Fibroblast of the aortic adventitia (primary cell): ENCODE measurements around the gene WNT11. TPM values are rescaled to one million over a fixed set of nuclear protein-coding genes. Genes with fewer than 3 reads are reported as not detected.
A peak's percentile ranks its signal among the peaks of the same experiment; 100 is the strongest.

ENCODE experiments used
- DNase-seq: peaks from one replicate; pipeline ENCODE4 v3.0.0-alpha.2; 2010; ENCODE audit warnings: low read depth
- H3K4me3 ChIP-seq: 2 replicates; pipeline ENCODE4 v1.5.1; 2011; ENCODE audit warnings: low read depth, mild to moderate bottlenecking, control low read depth, low read length, moderate library complexity
- CTCF ChIP-seq: IDR thresholded peaks from 2 replicates; pipeline ENCODE4 v1.5.1; 2011; ENCODE audit warnings: mild to moderate bottlenecking, low read length, control low read depth, inconsistent platforms; ENCODE audit not compliant: insufficient read depth
- total RNA-seq: library from RNA; depleted of rRNA; stranded (reverse); fragments of >200 nt; gene quantifications from 2 replicates; pipeline ENCODE4 v1.2.3, GENCODE V29; 2012; ENCODE audit warnings: low replicate concordance

The WNT11 gene
- total RNA-seq, 1 donor: 1.2 TPM

DNA sequence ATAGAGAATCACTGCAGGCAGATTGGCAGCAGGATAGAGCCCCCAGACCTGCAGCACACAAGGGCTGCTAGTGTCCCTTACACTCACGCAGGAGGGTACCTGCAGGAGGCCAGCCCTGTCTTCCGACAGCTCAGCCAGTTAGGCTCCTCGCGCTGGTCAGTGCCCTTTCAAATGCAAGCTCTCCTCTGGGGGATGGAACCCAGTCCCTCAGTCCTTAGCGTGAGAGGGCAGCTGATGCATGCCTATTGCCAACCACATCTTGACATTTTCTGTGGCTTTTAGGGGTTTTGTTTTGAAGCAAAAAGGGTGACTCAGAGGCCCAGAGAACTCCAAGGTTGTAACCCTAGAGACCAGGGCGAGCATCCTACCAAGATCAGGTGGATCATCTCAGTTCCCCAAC, 40.0 kb downstream of the WNT11 start:
- DNase-seq: no peak
- H3K4me3 ChIP-seq: no peak overlapping the region
- no peak for TF ChIP-seq CTCF

DNA sequence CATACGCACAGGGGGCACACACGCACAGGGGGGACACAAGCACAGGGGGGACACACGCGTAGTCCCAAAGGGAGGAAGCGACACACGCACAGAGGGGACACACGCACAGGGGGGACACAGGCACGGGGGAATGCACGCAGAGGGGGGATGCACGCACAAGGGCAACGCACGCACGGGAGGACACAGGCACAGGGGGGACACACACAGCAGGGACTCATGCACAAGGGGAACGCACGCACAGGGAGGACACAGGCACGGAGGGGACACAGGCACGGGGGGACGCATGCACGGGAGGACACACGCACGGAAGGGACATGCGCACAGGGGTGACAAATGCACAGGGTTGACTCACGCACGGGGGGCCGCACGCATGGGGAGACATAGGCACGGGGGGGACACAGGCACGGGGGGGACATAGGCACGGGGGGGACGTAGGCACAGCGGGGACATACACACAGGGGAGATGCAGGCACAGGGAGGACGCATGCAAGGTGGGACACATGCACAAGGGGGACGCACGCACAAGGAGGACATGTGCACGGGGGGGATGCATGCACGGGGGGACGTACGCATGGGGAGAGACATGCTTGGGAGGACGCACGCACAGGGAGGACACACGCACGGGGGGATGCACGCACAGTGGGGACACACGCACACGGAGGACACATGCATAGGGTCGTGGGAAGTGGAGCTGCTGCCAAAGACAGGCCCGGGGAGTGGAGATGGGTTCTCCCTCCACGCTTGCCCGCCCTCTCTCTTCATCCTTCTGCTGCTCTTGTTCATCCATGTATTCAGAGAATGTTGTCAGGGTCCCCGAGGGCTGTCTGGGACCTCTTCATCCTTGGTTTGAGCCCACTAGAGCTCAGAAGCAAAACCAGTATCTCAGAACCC, 41.2 kb downstream of the WNT11 start:
- DNase-seq: no peak
- no peak for TF ChIP-seq CTCF

DNA sequence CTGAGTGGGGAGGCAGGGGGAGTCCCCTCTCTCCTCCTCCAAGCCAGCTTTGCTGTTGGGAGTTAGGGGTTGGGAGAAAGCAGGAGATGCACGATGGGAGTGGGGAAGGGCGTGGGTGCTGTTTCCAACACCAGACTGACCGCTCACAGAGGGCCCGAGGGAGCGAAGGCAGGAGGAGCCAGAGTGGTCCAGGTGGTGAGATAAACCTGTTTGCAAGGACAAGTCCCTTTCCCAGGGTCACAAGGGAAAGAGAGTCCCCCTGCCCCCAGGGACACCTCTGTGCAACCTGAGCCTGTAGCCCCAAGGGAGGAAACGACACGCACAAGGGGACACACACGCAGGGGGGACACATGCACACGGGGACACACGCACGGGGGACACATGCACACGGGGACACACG, 42.2 kb downstream of the WNT11 start:
- no peak for TF ChIP-seq CTCF
- DNase-seq: no peak
- no peak overlapping the region for H3K4me3 ChIP-seq

More for the DNA sequence above, 41.2 kb downstream of the WNT11 start:
- H3K4me3 ChIP-seq: no peak overlapping the region

- no peak for DNase-seq
- TF ChIP-seq CTCF: no peak
Observed at GRCh38 chr11:76163289-76163880, 42.9 kb downstream of the WNT11 start.

DNA sequence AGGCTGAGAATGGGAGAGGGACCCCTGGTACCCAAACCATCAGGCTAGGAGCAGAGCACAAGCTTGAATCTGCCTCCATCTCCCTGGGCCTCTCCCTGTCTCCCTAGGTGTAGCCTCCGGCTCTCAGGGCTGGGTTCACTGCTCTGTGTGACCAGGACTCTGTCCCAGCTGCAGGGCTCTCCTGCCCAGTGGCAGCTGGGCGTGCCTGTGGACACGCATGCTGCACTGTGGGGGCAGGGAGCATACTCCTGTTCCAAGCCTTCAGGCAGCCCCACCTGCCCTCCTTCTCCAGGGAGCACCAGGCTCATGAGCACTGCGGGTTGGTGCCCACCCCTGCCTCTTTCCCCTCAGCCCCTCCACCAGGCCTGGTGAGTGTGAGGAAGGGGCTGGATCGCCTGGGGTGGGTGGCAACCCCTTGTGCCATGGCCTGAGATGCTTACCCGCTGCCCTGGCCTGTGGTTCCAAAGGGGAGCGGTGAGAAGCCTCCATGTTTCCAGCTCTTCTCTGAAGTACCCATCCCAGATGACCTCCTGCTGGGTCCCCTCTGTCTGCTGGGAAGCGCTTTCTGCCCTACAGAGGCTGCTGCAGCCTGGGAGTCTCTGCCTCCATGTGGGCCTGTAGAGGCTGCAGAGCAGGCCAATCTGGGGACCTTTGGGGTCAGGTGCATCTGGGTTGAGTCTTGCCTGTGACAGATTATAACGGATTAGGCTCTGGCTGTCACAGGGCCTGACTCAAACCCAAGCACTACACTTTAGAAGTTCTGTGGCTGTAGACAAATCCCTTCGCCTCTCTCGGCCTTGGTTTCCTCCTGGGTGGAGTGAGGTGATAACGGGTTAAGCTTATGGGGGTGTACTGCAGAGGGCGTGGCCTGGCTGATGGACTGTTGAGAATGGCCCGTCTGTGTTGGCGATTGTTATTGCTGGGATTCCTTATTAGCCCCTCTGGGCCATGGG, 43.7 kb downstream of the WNT11 start:
- TF ChIP-seq CTCF: no peak
- no peak overlapping the region for H3K4me3 ChIP-seq
- no peak for DNase-seq

More at GRCh38 chr11:76163289-76163880, 42.9 kb downstream of the WNT11 start:
- H3K4me3 ChIP-seq: no peak overlapping the region

- no peak overlapping the region for H3K4me3 ChIP-seq
- DNase-seq: peak; percentile 47
- no peak for TF ChIP-seq CTCF
Observed at GRCh38 chr11:76161261-76161961, 44.9 kb downstream of the WNT11 start.
